Progenitor cell of endocrine pancreas (in vitro differentiated cells): ENCODE data around the gene HBEGF. TPM values are rescaled to one million over a fixed set of nuclear protein-coding genes. Genes with fewer than 3 reads are reported as not detected.
A peak's percentile ranks its signal among the peaks of the same experiment; 100 is the strongest.

ENCODE experiments used
- DNase-seq: peaks from one replicate; pipeline ENCODE4 v3.0.0; 2021; ENCODE audit warnings: low spot score; ENCODE audit not compliant: unreplicated experiment
- H3K27ac Mint-ChIP-seq: 2 replicates; pipeline ENCODE4 v1.8.0; 2021; ENCODE audit warnings: mild to moderate bottlenecking, moderate library complexity, mixed read lengths
- H3K27me3 Mint-ChIP-seq: 2 replicates; pipeline ENCODE4 v1.8.0; 2021; ENCODE audit warnings: mixed read lengths
- H3K36me3 Mint-ChIP-seq: 2 replicates; pipeline ENCODE4 v1.8.0; 2022; ENCODE audit warnings: mixed read lengths; ENCODE audit not compliant: insufficient read depth
- H3K4me1 Mint-ChIP-seq: 2 replicates; pipeline ENCODE4 v1.8.0; 2021; ENCODE audit warnings: low read depth, mixed read lengths
- H3K4me3 Mint-ChIP-seq: 2 replicates; pipeline ENCODE4 v1.8.0; 2021; ENCODE audit warnings: low read depth, mild to moderate bottlenecking, moderate library complexity, mixed read lengths
- H3K9me3 Mint-ChIP-seq: 2 replicates; pipeline ENCODE4 v1.8.0; 2021; ENCODE audit warnings: low read depth, mixed read lengths
- CTCF ChIP-seq: fragments of 200-600 bp; sonication (generic); IDR thresholded peaks from one replicate; pipeline ENCODE4 v1.5.0; 2021; ENCODE audit warnings: antibody characterized with exemption, mild to moderate bottlenecking; ENCODE audit not compliant: unreplicated experiment
- total RNA-seq: library from RNA; stranded (reverse); gene quantifications from 2 replicates; pipeline ENCODE4 v1.2.1, GENCODE V29; 2021

The HBEGF gene
- total RNA-seq, 1 donor from 2014 or later: 1.3 TPM

GRCh38 chr5:140311011-140311467, 35.4 kb downstream of the HBEGF start:
- TF ChIP-seq CTCF: no peak
- Mint-ChIP-seq H3K27ac (no peak overlapping the region), H3K4me3 (no peak overlapping the region), H3K9me3 (no peaks in the 10 kb centered on the region), H3K4me1 (no peaks in the 10 kb centered on the region), H3K36me3 (no peaks in the 10 kb centered on the region), H3K27me3 (peaks cover 14% of the 10 kb centered on the region)
- DNase-seq: no peak

- no peaks in the 10 kb centered on the region for H3K36me3 Mint-ChIP-seq
- no peaks in the 10 kb centered on the region for H3K9me3 Mint-ChIP-seq
- no peak for DNase-seq
- H3K4me1 Mint-ChIP-seq: no peaks in the 10 kb centered on the region
- H3K27me3 Mint-ChIP-seq: peaks cover 14% of the 10 kb centered on the region
- H3K27ac Mint-ChIP-seq: no peak overlapping the region
- H3K4me3 Mint-ChIP-seq: no peak overlapping the region
- TF ChIP-seq CTCF: no peak
Observed at GRCh38 chr5:140310434-140310833, 36.0 kb downstream of the HBEGF start.

GRCh38 chr5:140309706-140310249, 36.6 kb downstream of the HBEGF start:
- DNase-seq: no peak
- Mint-ChIP-seq H3K4me3 (no peak overlapping the region), H3K4me1 (no peaks in the 10 kb centered on the region), H3K9me3 (no peaks in the 10 kb centered on the region), H3K27ac (no peak overlapping the region), H3K36me3 (no peaks in the 10 kb centered on the region), H3K27me3 (peaks cover 14% of the 10 kb centered on the region)
- no peak for TF ChIP-seq CTCF

- Mint-ChIP-seq H3K27me3 (peaks cover 3% of the 10 kb centered on the region), H3K36me3 (peaks cover 1% of the 10 kb centered on the region), H3K27ac (no peak overlapping the region), H3K4me3 (no peak overlapping the region), H3K9me3 (no peaks in the 10 kb centered on the region), H3K4me1 (peaks cover 14% of the 10 kb centered on the region)
- DNase-seq: no peak
- TF ChIP-seq CTCF: no peak
Observed at GRCh38 chr5:140305471-140305870, 40.9 kb downstream of the HBEGF start.

GRCh38 chr5:140303966-140304365, 42.4 kb downstream of the HBEGF start:
- TF ChIP-seq CTCF: no peak
- H3K27ac Mint-ChIP-seq: no peak overlapping the region
- no peak for DNase-seq
- H3K4me3 Mint-ChIP-seq: peak overlapping the region; percentile 19
- H3K36me3 Mint-ChIP-seq: peaks cover 7% of the 10 kb centered on the region
- H3K9me3 Mint-ChIP-seq: no peaks in the 10 kb centered on the region
- no peaks in the 10 kb centered on the region for H3K27me3 Mint-ChIP-seq
- H3K4me1 Mint-ChIP-seq: peaks cover 16% of the 10 kb centered on the region
